ENCODE measurements around the gene ABCB10.

GRCh38 chr1:229574679-229575442 lies 16.4 kb upstream of the ABCB10 start:
- TF ChIP-seq POLR2A (IDR thresholded peaks at IDR 0.05; ENCODE audit: low read depth, low read length), result no peak
- no peak for TF ChIP-seq POLR2AphosphoS5 (IDR thresholded peaks at IDR 0.05; ENCODE audit: low read depth, low read length)
- no peak for TF ChIP-seq TAF1 (IDR thresholded peaks at IDR 0.05; ENCODE audit: low read depth, low read length)
- TF ChIP-seq SPI1 (IDR thresholded peaks at IDR 0.05; ENCODE audit: low read depth, low read length), result no peak

Measured in GM12891 (cell line).